Measurements from ENCODE around the gene P2RY6. TPM values are rescaled to one million over a fixed set of nuclear protein-coding genes. Genes with fewer than 3 reads are reported as not detected.
A peak's percentile ranks its signal among the peaks of the same experiment; 100 is the strongest.

Gene P2RY6
- total RNA-seq, 1 experiment from 2014 or later = not detected

- H3K79me2 ChIP-seq (ENCODE audit: insufficient read depth, low read length) = no peaks in the 10 kb centered on the region
- no peak overlapping the region for H2AFZ ChIP-seq (ENCODE audit: low read length)
- H3K56ac ChIP-seq (ENCODE audit: insufficient read length, low read depth, low read length) = no peak overlapping the region
- no CpG with 5 or more reads among the region's 12 CpGs for WGBS (ENCODE audit: extremely low coverage, insufficient read length, low lambda C conversion rate)
- Mint-ChIP-seq H3K36me3 (ENCODE audit: insufficient read depth in 1 of 3, low read depth in 3 of 3) (no peaks in the 10 kb centered on the region), H3K4me1 (peaks cover 11 to 23% of the 10 kb centered on the region in 2 experiments), H3K27me3 (ENCODE audit: low read depth) (peaks cover 57% of the 10 kb centered on the region), H3K27ac (no peak overlapping the region), H3K4me3 (no peak overlapping the region), H3K9me3 (no peaks in the 10 kb centered on the region)
- H3K14ac ChIP-seq (ENCODE audit: insufficient read depth, low read length) = no peak overlapping the region
- TF ChIP-seq CTCF (conservative IDR thresholded peaks at IDR 0.05) = peak; percentile 97
- H3K23ac ChIP-seq (ENCODE audit: insufficient read length, low read depth, low read length) = no peak overlapping the region
- H3K27ac ChIP-seq (ENCODE audit: insufficient read length, low read depth, low read length) = no peak overlapping the region
- DNase-seq = peak; percentile 84
- H3K9ac ChIP-seq (ENCODE audit: extremely low read depth, insufficient read length, low read length) = no peak overlapping the region
- no peak overlapping the region for H3K18ac ChIP-seq (ENCODE audit: insufficient read length, low read depth, low read length)
- no peaks in the 10 kb centered on the region for H3K9me3 ChIP-seq (ENCODE audit: control insufficient read depth, low read depth, low read length)
- H2BK12ac ChIP-seq (ENCODE audit: insufficient read length, low read depth, low read length) = no peak overlapping the region
- no peak overlapping the region for H2BK20ac ChIP-seq (ENCODE audit: low read depth, low read length, poor library complexity, severe bottlenecking)
- H2AK5ac ChIP-seq (ENCODE audit: insufficient read length, low read length) = no peak overlapping the region
- no peaks in the 10 kb centered on the region for H3K23me2 ChIP-seq (ENCODE audit: insufficient read length, low read depth, low read length, poor library complexity, severe bottlenecking)
- no peaks in the 10 kb centered on the region; the same call in 1 of the 2 replicates for H3K27me3 ChIP-seq (ENCODE audit: insufficient read depth, low read length)
- H2BK5ac ChIP-seq (ENCODE audit: insufficient read length, low read length) = no peak overlapping the region
- no peak overlapping the region for H3T11ph ChIP-seq (ENCODE audit: low read length)
- H3K4me1 ChIP-seq (ENCODE audit: insufficient read depth, low read length) = peaks cover under 1% of the 10 kb centered on the region; the same call in 1 of the 2 replicates
- no peaks in the 10 kb centered on the region for H4K20me1 ChIP-seq (ENCODE audit: control insufficient read depth, insufficient read depth, insufficient read length)
- H2BK120ac ChIP-seq (ENCODE audit: low read depth, low read length, poor library complexity, severe bottlenecking) = no peak overlapping the region
- H2BK15ac ChIP-seq (ENCODE audit: low read depth, low read length) = no peak overlapping the region
- H4K91ac ChIP-seq (ENCODE audit: insufficient read length, low read depth, low read length) = no peak overlapping the region
- no peak overlapping the region for H3K4me2 ChIP-seq (ENCODE audit: insufficient read depth, insufficient read length, low read length)
- no peak overlapping the region for H3K4ac ChIP-seq (ENCODE audit: low read depth, low read length)
- no peaks in the 10 kb centered on the region for H3K79me1 ChIP-seq (ENCODE audit: insufficient read depth, low read depth, low read length, poor library complexity, severe bottlenecking)
- H4K5ac ChIP-seq (ENCODE audit: insufficient read length, low read depth, low read length) = no peak overlapping the region
- H4K8ac ChIP-seq (replicated peaks; ENCODE audit: insufficient read length, low read depth, low read length) = no peak overlapping the region
These were observed 23.3 kb downstream of the P2RY6 start for GRCh38 chr11:73295241-73295995.

Data from H9 (cell line).